ENCODE data around the gene PECR. TPM values are rescaled to one million over a fixed set of nuclear protein-coding genes. Genes with fewer than 3 reads are reported as not detected.

Gene PECR
- total RNA-seq, 3 donors from 2014 or later, result 19.6 to 31.8 (median 28.8) TPM

GRCh38 chr2:216034065-216034464, 47.5 kb downstream of the PECR start:
- H3K4me3 ChIP-seq, result no peak overlapping the region
- peak in 2 of 3 donors; percentile 73 to 92 for DNase-seq
- intact Hi-C loops (cut with DNase I, micrococcal nuclease), result no loop called here
- H3K36me3 ChIP-seq (ENCODE audit: low read depth), result no peaks in the 10 kb centered on the region
- no peaks in the 10 kb centered on the region for H3K9me3 ChIP-seq
- ATAC-seq, result peak; percentile 88
- TF ChIP-seq CTCF (IDR thresholded peaks at IDR 0.05), result peak; percentile 89
- no peaks in the 10 kb centered on the region for H3K4me1 ChIP-seq (ENCODE audit: low read depth)

- Histone ChIP-seq H3K4me1 (ENCODE audit: low read depth) (no peaks in the 10 kb centered on the region), H3K36me3 (ENCODE audit: low read depth) (no peaks in the 10 kb centered on the region), H3K9me3 (no peaks in the 10 kb centered on the region), H3K4me3 (no peak overlapping the region)
- ATAC-seq (no peak), DNase-seq (no peak)
- intact Hi-C loops (cut with DNase I, micrococcal nuclease), result no loop called here
- TF ChIP-seq CTCF (IDR thresholded peaks at IDR 0.05), result no peak
These were observed 48.2 kb downstream of the PECR start for GRCh38 chr2:216033403-216033802.

- intact Hi-C loops (cut with DNase I, micrococcal nuclease), result no loop called here
- H3K4me3 ChIP-seq, result no peak overlapping the region
- TF ChIP-seq CTCF (IDR thresholded peaks at IDR 0.05), result no peak
- DNase-seq, result no peak
- no peaks in the 10 kb centered on the region for H3K9me3 ChIP-seq
- H3K4me1 ChIP-seq (ENCODE audit: low read depth), result no peaks in the 10 kb centered on the region
- no peaks in the 10 kb centered on the region for H3K36me3 ChIP-seq (ENCODE audit: low read depth)
- no peak for ATAC-seq
These were observed 49.5 kb downstream of the PECR start for GRCh38 chr2:216031960-216032689.

- intact Hi-C loops (cut with DNase I, micrococcal nuclease), result no loop called here
- ATAC-seq, result no peak
- Histone ChIP-seq H3K4me1 (ENCODE audit: low read depth) (no peaks in the 10 kb centered on the region), H3K36me3 (ENCODE audit: low read depth) (no peaks in the 10 kb centered on the region), H3K4me3 (no peak overlapping the region), H3K9me3 (no peaks in the 10 kb centered on the region)
- DNase-seq, result no peak
- no peak for TF ChIP-seq CTCF (IDR thresholded peaks at IDR 0.05)
These were observed 51.4 kb downstream of the PECR start for GRCh38 chr2:216030216-216030615.

- ATAC-seq (no peak), DNase-seq (no peak)
- no peaks in the 10 kb centered on the region for H3K9me3 ChIP-seq
- intact Hi-C loops (cut with DNase I, micrococcal nuclease), result no loop called here
- no peaks in the 10 kb centered on the region for H3K36me3 ChIP-seq (ENCODE audit: low read depth)
- TF ChIP-seq CTCF (IDR thresholded peaks at IDR 0.05), result no peak
- H3K4me1 ChIP-seq (ENCODE audit: low read depth), result no peaks in the 10 kb centered on the region
- H3K4me3 ChIP-seq, result no peak overlapping the region
These were observed 52.0 kb downstream of the PECR start for GRCh38 chr2:216029416-216030129.

Measured in mucosa of descending colon (tissue), 3 donors.